Trophoblast cell (in vitro differentiated cells and primary cell): ENCODE measurements around the gene MPP3.
A peak's percentile ranks its signal among the peaks of the same experiment; 100 is the strongest.

Experiments used
- DNase-seq, 2 donors: peaks; one replicate each; pipeline ENCODE4 v3.0.0-alpha.2; 2016
- H2AFZ ChIP-seq: 2 replicates; pipeline ENCODE4 v1.6.1; 2013; ENCODE audit warnings: low read length, moderate library complexity, mild to moderate bottlenecking; ENCODE audit not compliant: insufficient read depth, poor library complexity
- H2AK5ac ChIP-seq: 2 replicates; pipeline ENCODE4 v1.6.1; 2013; ENCODE audit warnings: mild to moderate bottlenecking, low read length
- H2BK120ac ChIP-seq: 2 replicates; pipeline ENCODE4 v1.6.1; 2013; ENCODE audit warnings: low read length, mild to moderate bottlenecking, moderate library complexity; ENCODE audit not compliant: insufficient read depth, poor library complexity
- H2BK12ac ChIP-seq: 2 replicates; pipeline ENCODE4 v1.6.1; 2013; ENCODE audit warnings: mild to moderate bottlenecking, low read length, moderate library complexity
- H2BK5ac ChIP-seq: 2 replicates; pipeline ENCODE4 v1.6.1; 2013; ENCODE audit warnings: low read length, low read depth, moderate library complexity, mild to moderate bottlenecking; ENCODE audit not compliant: poor library complexity
- H3K14ac ChIP-seq: 2 replicates; pipeline ENCODE4 v1.6.1; 2013; ENCODE audit warnings: mild to moderate bottlenecking, low read length
- H3K18ac ChIP-seq: 2 replicates; pipeline ENCODE4 v1.6.1; 2013; ENCODE audit warnings: mild to moderate bottlenecking, low read length
- H3K23ac ChIP-seq: 2 replicates; pipeline ENCODE4 v1.6.1; 2013; ENCODE audit warnings: low read length
- H3K27ac ChIP-seq: 2 replicates; pipeline ENCODE4 v1.5.1; 2013; ENCODE audit warnings: low read depth, mild to moderate bottlenecking, inconsistent platforms, low read length, moderate library complexity
- H3K27me3 ChIP-seq: 2 replicates; pipeline ENCODE4 v1.6.1; 2013; ENCODE audit warnings: inconsistent platforms, mild to moderate bottlenecking, low read length, moderate library complexity; ENCODE audit not compliant: insufficient read depth
- H3K36me3 ChIP-seq, 2 experiments: 1 replicate in 1 of 2; 2 replicates in 1 of 2; pipeline ENCODE4 v1.6.1; 2013; ENCODE audit warnings: low read length in 2 of 2, mild to moderate bottlenecking in 2 of 2, moderate library complexity in 1 of 2; ENCODE audit not compliant: insufficient read depth in 2 of 2, control insufficient read depth in 1 of 2
- H3K4ac ChIP-seq: 2 replicates; pipeline ENCODE4 v1.6.1; 2013; ENCODE audit warnings: low read depth, mild to moderate bottlenecking, low read length, moderate library complexity
- H3K4me1 ChIP-seq, 2 experiments: 1 replicate in 1 of 2; 2 replicates in 1 of 2; pipeline ENCODE4 v1.6.1; 2013; ENCODE audit warnings: low read length in 2 of 2, mild to moderate bottlenecking in 2 of 2, moderate library complexity in 1 of 2; ENCODE audit not compliant: insufficient read depth in 2 of 2, control insufficient read depth in 1 of 2
- H3K4me2 ChIP-seq: 2 replicates; pipeline ENCODE4 v1.6.1; 2013; ENCODE audit warnings: inconsistent platforms, mild to moderate bottlenecking, low read length, moderate library complexity
- H3K4me3 ChIP-seq: 2 replicates; pipeline ENCODE4 v1.5.1; 2013; ENCODE audit warnings: mild to moderate bottlenecking, low read depth, low read length, inconsistent platforms
- H3K79me1 ChIP-seq: one replicate; pipeline ENCODE4 v1.6.1; 2013; ENCODE audit warnings: low read length
- H3K79me2 ChIP-seq: 2 replicates; pipeline ENCODE4 v1.6.1; 2013; ENCODE audit warnings: low read length, mild to moderate bottlenecking; ENCODE audit not compliant: control insufficient read depth, insufficient read depth, poor library complexity
- H3K9ac ChIP-seq: 2 replicates; pipeline ENCODE4 v1.6.1; 2013; ENCODE audit warnings: mild to moderate bottlenecking, low read length
- H3K9me3 ChIP-seq: 2 replicates; pipeline ENCODE4 v1.6.1; 2013; ENCODE audit warnings: low read depth, mild to moderate bottlenecking, control low read depth, inconsistent platforms, low read length; ENCODE audit not compliant: insufficient read depth
- H4K12ac ChIP-seq: 2 replicates; pipeline ENCODE4 v1.6.1; 2013; ENCODE audit warnings: low read depth, mild to moderate bottlenecking, low read length, moderate library complexity
- H4K8ac ChIP-seq: 2 replicates; pipeline ENCODE4 v1.6.1; 2013; ENCODE audit warnings: low read depth, mild to moderate bottlenecking, low read length, moderate library complexity
- H4K91ac ChIP-seq: one replicate; pipeline ENCODE4 v1.6.1; 2013; ENCODE audit warnings: low read depth, mild to moderate bottlenecking, low read length, moderate library complexity
- WGBS: extraction: QIAGEN DNeasy Blood & Tissue Kit; methylation state at CpG from one replicate; pipeline ENCODE4 v1.1.7; 2013; ENCODE audit warnings: missing lambda C conversion rate; ENCODE audit not compliant: insufficient read length, insufficient coverage; ENCODE audit errors: extremely low coverage; 5-methylcytosine and 5-hydroxymethylcytosine counted together

Gene MPP3

GRCh38 chr17:43877031-43877430, 44.1 kb upstream of the MPP3 start:
- Histone ChIP-seq H2BK12ac (no peak overlapping the region), H3K4me3 (no peak overlapping the region), H3K14ac (no peak overlapping the region), H3K4me1 (peaks cover 3% of the 10 kb centered on the region in 2 experiments), H3K79me1 (no peaks in the 10 kb centered on the region), H2AK5ac (no peak overlapping the region), H4K91ac (no peak overlapping the region), H3K9ac (no peak overlapping the region), H3K18ac (no peak overlapping the region), H2BK120ac (no peak overlapping the region), H3K4ac (no peak overlapping the region), H3K36me3 (no peaks in the 10 kb centered on the region), H4K8ac (no peak overlapping the region), H3K9me3 (no peaks in the 10 kb centered on the region), H4K12ac (no peak overlapping the region), H3K27me3 (no peaks in the 10 kb centered on the region), H3K4me2 (no peak overlapping the region), H3K27ac (no peak overlapping the region), H3K23ac (no peak overlapping the region), H2AFZ (no peak overlapping the region), H2BK5ac (no peak overlapping the region), H3K79me2 (no peaks in the 10 kb centered on the region)
- no peak for DNase-seq
- WGBS: no CpG with 5 or more reads among the region's 7 CpGs

DNA sequence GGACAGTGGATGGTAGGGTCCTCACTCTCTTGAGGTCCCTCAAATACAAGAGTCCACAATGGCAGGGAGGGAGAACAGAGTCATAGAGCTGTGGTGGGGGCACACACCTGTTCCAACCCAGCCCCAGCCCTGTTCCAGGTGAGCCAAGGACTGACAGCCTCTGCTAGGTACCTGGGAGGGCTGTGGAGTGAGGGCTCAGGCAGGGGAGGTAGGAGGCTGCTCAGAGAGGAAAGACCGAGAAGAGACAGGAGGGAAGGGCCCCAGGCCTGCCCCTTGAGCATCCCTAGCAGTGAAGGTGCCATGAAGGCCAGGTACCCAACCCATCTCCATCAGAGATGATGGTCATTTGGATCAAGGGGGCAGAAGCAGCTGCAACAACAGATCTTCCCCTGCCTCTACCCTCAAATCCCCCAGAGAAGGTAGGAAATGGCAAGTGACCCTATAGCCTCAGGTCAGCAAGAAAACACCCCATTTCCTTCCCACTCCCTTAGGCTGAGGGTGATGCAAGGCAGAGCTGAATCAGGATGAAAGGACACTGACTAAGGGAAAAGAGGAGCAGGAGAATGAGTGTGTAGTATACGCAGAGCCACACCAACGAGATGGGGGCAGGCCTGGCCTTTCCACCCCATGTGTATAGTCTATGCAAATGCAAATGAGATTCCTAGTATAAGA, 42.7 kb upstream of the MPP3 start:
- Histone ChIP-seq H4K8ac (no peak overlapping the region), H2AFZ (no peak overlapping the region), H3K4ac (no peak overlapping the region), H4K91ac (no peak overlapping the region), H3K79me1 (no peaks in the 10 kb centered on the region), H3K27ac (no peak overlapping the region), H2BK120ac (no peak overlapping the region), H2BK12ac (no peak overlapping the region), H3K18ac (no peak overlapping the region), H3K14ac (no peak overlapping the region), H3K4me2 (no peak overlapping the region), H2AK5ac (no peak overlapping the region), H3K4me1 (peaks cover 3% of the 10 kb centered on the region in 2 experiments), H2BK5ac (no peak overlapping the region), H3K36me3 (no peaks in the 10 kb centered on the region), H4K12ac (no peak overlapping the region), H3K9ac (no peak overlapping the region), H3K79me2 (no peaks in the 10 kb centered on the region), H3K9me3 (no peaks in the 10 kb centered on the region), H3K23ac (no peak overlapping the region), H3K27me3 (no peaks in the 10 kb centered on the region), H3K4me3 (no peak overlapping the region)
- no peak for DNase-seq
- WGBS: no CpG with 5 or more reads among the region's 3 CpGs

DNA sequence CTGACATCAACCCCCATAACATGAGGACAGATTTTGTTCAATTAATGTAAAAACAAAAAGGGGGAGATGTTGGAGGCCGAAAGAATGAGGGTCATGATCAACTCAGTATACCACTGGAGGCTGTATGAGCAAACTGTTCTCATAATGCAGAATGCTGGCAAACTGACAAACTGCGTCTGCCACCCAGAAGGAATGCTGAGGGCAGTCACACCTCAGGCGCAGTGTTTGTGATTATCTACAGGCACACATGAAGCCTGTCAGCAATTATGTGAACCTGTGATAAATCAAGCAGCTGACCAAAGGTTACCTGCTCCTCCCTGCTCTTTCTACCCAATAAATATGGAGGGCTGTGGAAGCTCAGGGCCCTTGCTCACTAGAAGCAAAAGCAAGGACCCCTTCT, 41.3 kb upstream of the MPP3 start:
- H3K36me3 ChIP-seq: no peaks in the 10 kb centered on the region
- no peaks in the 10 kb centered on the region for H3K27me3 ChIP-seq
- H2AFZ ChIP-seq: no peak overlapping the region
- H4K12ac ChIP-seq: no peak overlapping the region
- H3K14ac ChIP-seq: no peak overlapping the region
- H4K91ac ChIP-seq: no peak overlapping the region
- no peak overlapping the region for H2BK120ac ChIP-seq
- no peak overlapping the region for H3K4ac ChIP-seq
- no peak overlapping the region for H3K4me2 ChIP-seq
- peaks cover 3% of the 10 kb centered on the region in 2 experiments for H3K4me1 ChIP-seq
- WGBS: no CpG with 5 or more reads among the region's 3 CpGs
- no peak overlapping the region for H3K27ac ChIP-seq
- H3K9me3 ChIP-seq: no peaks in the 10 kb centered on the region
- H2AK5ac ChIP-seq: no peak overlapping the region
- no peak overlapping the region for H3K9ac ChIP-seq
- DNase-seq: peak; percentile 70 to 81
- H4K8ac ChIP-seq: no peak overlapping the region
- H3K18ac ChIP-seq: no peak overlapping the region
- H2BK12ac ChIP-seq: no peak overlapping the region
- H3K4me3 ChIP-seq: no peak overlapping the region
- H3K79me1 ChIP-seq: no peaks in the 10 kb centered on the region
- no peak overlapping the region for H2BK5ac ChIP-seq
- no peak overlapping the region for H3K23ac ChIP-seq
- H3K79me2 ChIP-seq: no peaks in the 10 kb centered on the region

GRCh38 chr17:43873815-43874214, 40.9 kb upstream of the MPP3 start:
- H3K18ac ChIP-seq: no peak overlapping the region
- H3K4me2 ChIP-seq: no peak overlapping the region
- H3K9me3 ChIP-seq: no peaks in the 10 kb centered on the region
- DNase-seq: peak in 1 of 2 donors; percentile 8
- H3K4me3 ChIP-seq: no peak overlapping the region
- no peak overlapping the region for H2BK5ac ChIP-seq
- no peak overlapping the region for H4K8ac ChIP-seq
- H3K4ac ChIP-seq: no peak overlapping the region
- no peak overlapping the region for H2AFZ ChIP-seq
- no CpG with 5 or more reads among the region's 6 CpGs for WGBS
- no peaks in the 10 kb centered on the region for H3K36me3 ChIP-seq
- H3K27ac ChIP-seq: no peak overlapping the region
- no peak overlapping the region for H2AK5ac ChIP-seq
- H3K4me1 ChIP-seq: peaks cover 2% of the 10 kb centered on the region in 2 experiments
- H3K9ac ChIP-seq: no peak overlapping the region
- H2BK12ac ChIP-seq: no peak overlapping the region
- H4K12ac ChIP-seq: no peak overlapping the region
- H3K27me3 ChIP-seq: no peaks in the 10 kb centered on the region
- H3K14ac ChIP-seq: no peak overlapping the region
- H3K23ac ChIP-seq: no peak overlapping the region
- no peaks in the 10 kb centered on the region for H3K79me2 ChIP-seq
- no peak overlapping the region for H2BK120ac ChIP-seq
- H3K79me1 ChIP-seq: no peaks in the 10 kb centered on the region
- H4K91ac ChIP-seq: no peak overlapping the region
